ENCODE measurements around the gene CCDC192. TPM values are rescaled to one million over a fixed set of nuclear protein-coding genes. Genes with fewer than 3 reads are reported as not detected.

Gene CCDC192
- total RNA-seq, 1 donor: not detected

- no peaks in the 10 kb centered on the region for H3K9me3 ChIP-seq (ENCODE audit: low read depth, low read length)
- H3K27me3 ChIP-seq (ENCODE audit: insufficient read depth, low read length): no peaks in the 10 kb centered on the region
- H3K4me1 ChIP-seq (ENCODE audit: insufficient read depth, low read length): no peaks in the 10 kb centered on the region
- no peak overlapping the region for H3K4me3 ChIP-seq (ENCODE audit: low read length)
These were observed 148.8 kb downstream of the CCDC192 start for GRCh38 chr5:127851964-127852363.

DNA sequence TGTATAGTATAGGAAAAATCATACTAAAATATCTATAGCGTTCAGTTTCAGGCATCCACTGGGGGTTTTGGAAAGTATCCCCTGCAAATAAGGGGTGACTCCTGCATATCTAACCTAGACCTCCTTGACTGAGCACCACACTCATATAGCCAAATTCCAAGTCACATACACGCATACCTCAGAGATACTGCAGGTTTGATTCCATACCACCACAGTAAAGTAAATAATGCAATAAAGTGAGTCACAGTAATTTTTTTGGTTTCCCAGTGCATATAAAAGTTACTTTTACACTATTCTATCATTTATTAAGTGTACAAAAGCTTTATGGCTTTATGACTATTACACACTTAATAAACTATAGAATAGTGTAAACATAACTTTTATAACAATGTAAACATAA lies 151.3 kb downstream of the CCDC192 start:
- no peaks in the 10 kb centered on the region for H3K4me1 ChIP-seq (ENCODE audit: insufficient read depth, low read length)
- H3K27me3 ChIP-seq (ENCODE audit: insufficient read depth, low read length): no peaks in the 10 kb centered on the region
- no peaks in the 10 kb centered on the region for H3K9me3 ChIP-seq (ENCODE audit: low read depth, low read length)
- H3K4me3 ChIP-seq (ENCODE audit: low read length): no peak overlapping the region

- Histone ChIP-seq H3K9me3 (ENCODE audit: low read depth, low read length) (no peaks in the 10 kb centered on the region), H3K27me3 (ENCODE audit: insufficient read depth, low read length) (no peaks in the 10 kb centered on the region), H3K4me1 (ENCODE audit: insufficient read depth, low read length) (no peaks in the 10 kb centered on the region), H3K4me3 (ENCODE audit: low read length) (no peak overlapping the region)
These were observed 153.1 kb downstream of the CCDC192 start for GRCh38 chr5:127856292-127856691.

GRCh38 chr5:127858116-127858784 lies 155.1 kb downstream of the CCDC192 start:
- Histone ChIP-seq H3K9me3 (ENCODE audit: low read depth, low read length) (no peaks in the 10 kb centered on the region), H3K27me3 (ENCODE audit: insufficient read depth, low read length) (no peaks in the 10 kb centered on the region), H3K4me1 (ENCODE audit: insufficient read depth, low read length) (no peaks in the 10 kb centered on the region), H3K4me3 (ENCODE audit: low read length) (no peak overlapping the region)

- Histone ChIP-seq H3K9me3 (ENCODE audit: low read depth, low read length) (no peaks in the 10 kb centered on the region), H3K4me3 (ENCODE audit: low read length) (no peak overlapping the region), H3K27me3 (ENCODE audit: insufficient read depth, low read length) (no peaks in the 10 kb centered on the region), H3K4me1 (ENCODE audit: insufficient read depth, low read length) (no peaks in the 10 kb centered on the region)
These were observed 157.1 kb downstream of the CCDC192 start for GRCh38 chr5:127860291-127860690.

- Histone ChIP-seq H3K4me1 (ENCODE audit: insufficient read depth, low read length) (no peaks in the 10 kb centered on the region), H3K27me3 (ENCODE audit: insufficient read depth, low read length) (no peaks in the 10 kb centered on the region)
These were observed 160.0 kb downstream of the CCDC192 start for GRCh38 chr5:127863161-127863560.

DNA sequence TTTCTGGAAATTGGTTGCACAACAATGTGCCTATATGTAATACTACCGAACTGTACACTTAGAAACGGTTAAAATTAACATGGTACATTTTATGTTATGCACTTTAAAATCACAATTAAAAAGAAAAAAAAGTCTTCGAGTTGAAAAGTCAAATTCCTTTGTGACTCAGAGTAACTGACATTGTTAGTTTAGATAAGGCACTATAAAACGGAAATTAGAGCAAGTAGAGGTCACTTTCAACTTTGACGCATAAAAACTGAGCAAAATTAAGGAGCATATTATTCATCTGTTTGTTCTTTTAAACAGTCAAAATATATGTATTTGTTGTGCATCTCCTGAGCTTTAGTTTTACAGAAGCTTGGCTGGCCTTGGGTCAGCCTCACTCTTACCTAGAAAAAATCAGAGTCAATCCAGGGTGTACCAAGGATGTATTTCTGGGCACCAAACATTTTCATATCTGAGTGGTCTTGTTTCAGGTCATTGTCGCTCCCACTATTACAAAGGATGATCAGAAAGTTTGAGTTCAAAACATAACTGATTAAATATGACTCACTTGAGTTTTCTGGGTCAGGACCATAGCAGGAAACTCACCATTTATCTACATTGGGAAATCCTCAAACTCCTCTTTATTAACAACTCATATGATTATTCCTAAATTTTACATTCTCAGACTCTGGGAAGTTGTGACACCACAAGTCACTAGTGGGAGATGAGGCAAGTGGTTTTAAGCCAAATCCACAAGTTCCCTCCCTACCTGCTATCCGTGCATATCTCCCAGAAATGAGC lies 160.6 kb downstream of the CCDC192 start:
- Histone ChIP-seq H3K4me1 (ENCODE audit: insufficient read depth, low read length) (no peaks in the 10 kb centered on the region), H3K9me3 (ENCODE audit: low read depth, low read length) (no peaks in the 10 kb centered on the region), H3K4me3 (ENCODE audit: low read length) (no peak overlapping the region), H3K27me3 (ENCODE audit: insufficient read depth, low read length) (no peaks in the 10 kb centered on the region)

More at GRCh38 chr5:127863161-127863560, 160.0 kb downstream of the CCDC192 start:
- Histone ChIP-seq H3K9me3 (ENCODE audit: low read depth, low read length) (no peaks in the 10 kb centered on the region), H3K4me3 (ENCODE audit: low read length) (no peak overlapping the region)

DNA sequence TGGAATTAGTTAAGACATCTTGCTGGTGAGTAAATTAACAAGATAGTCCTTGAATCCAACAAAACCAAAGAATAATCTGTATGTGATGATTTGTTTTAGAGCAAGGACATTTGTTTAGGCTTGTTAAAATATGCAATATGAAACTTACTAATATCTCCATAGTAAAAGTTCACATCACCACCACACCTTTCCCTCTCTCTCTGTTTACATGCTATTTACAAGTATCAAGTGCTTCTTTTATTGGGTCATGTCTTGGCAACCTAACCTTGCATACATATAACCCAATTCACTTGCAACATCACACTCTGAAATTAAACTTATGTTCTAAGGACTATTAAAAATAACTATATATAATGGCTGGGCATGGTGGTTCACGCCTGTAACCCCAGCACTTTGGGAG lies 161.3 kb downstream of the CCDC192 start:
- H3K27me3 ChIP-seq (ENCODE audit: insufficient read depth, low read length): no peaks in the 10 kb centered on the region

DNA sequence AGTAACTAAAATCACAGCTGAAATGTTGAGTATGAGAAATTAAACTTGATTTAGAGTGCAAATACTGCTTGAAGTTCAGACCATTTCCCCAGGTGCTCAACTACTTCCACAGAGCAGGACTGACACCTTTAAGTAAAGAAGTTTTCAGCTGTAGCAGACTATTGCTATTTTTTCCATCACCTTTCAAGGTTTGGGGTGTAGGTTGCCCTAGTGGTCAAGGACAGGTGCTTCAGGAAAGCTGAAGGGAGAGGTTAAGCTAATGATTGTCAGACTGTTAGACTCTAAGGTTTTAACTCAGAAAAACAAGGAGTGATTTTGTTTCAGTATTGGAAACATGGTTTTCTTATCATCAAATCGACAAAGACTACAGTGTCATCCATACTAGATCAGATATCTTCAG lies 162.1 kb downstream of the CCDC192 start:
- no peak overlapping the region for H3K4me3 ChIP-seq (ENCODE audit: low read length)
- no peaks in the 10 kb centered on the region for H3K27me3 ChIP-seq (ENCODE audit: insufficient read depth, low read length)
- no peaks in the 10 kb centered on the region for H3K4me1 ChIP-seq (ENCODE audit: insufficient read depth, low read length)
- H3K9me3 ChIP-seq (ENCODE audit: low read depth, low read length): no peaks in the 10 kb centered on the region

More for the DNA sequence above, 161.3 kb downstream of the CCDC192 start:
- Histone ChIP-seq H3K9me3 (ENCODE audit: low read depth, low read length) (no peaks in the 10 kb centered on the region), H3K4me3 (ENCODE audit: low read length) (no peak overlapping the region), H3K4me1 (ENCODE audit: insufficient read depth, low read length) (no peaks in the 10 kb centered on the region)

GRCh38 chr5:127867022-127867783 lies 164.0 kb downstream of the CCDC192 start:
- Histone ChIP-seq H3K4me1 (ENCODE audit: insufficient read depth, low read length) (no peaks in the 10 kb centered on the region), H3K4me3 (ENCODE audit: low read length) (no peak overlapping the region), H3K27me3 (ENCODE audit: insufficient read depth, low read length) (no peaks in the 10 kb centered on the region), H3K9me3 (ENCODE audit: low read depth, low read length) (no peaks in the 10 kb centered on the region)

GRCh38 chr5:127870914-127871313 lies 167.7 kb downstream of the CCDC192 start:
- no peak overlapping the region for H3K4me3 ChIP-seq (ENCODE audit: low read length)
- no peaks in the 10 kb centered on the region for H3K4me1 ChIP-seq (ENCODE audit: insufficient read depth, low read length)
- H3K27me3 ChIP-seq (ENCODE audit: insufficient read depth, low read length): no peaks in the 10 kb centered on the region
- H3K9me3 ChIP-seq (ENCODE audit: low read depth, low read length): no peaks in the 10 kb centered on the region

DNA sequence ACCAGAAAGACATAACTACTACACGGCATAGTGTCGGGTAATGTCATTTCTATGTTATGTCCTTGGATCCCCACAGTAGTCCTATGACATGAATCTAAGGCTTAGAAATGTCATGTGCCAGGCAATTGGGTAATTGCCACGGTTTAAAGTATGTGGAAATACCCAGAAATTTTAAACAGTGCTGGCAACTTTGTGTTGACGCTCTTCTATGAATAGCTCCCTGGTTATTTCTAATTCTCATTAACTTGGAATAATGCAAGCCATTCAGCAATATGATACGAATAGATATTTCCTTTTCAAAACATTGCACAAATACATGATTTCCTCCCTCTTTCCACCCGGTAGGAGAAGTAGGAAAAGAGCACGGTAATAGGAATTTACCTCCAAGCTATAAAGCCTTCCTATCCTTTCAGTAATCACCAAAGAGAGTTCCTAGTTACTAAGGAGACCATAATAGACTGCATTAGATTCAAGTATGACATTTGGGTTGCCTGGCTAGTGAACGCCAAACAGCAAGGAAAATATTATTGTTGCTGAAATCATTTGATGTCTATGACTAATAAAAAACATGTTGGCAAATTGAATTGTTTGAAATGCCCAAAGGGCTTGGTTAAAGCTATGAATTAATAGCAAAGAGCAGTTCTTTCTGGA lies 168.4 kb downstream of the CCDC192 start:
- Histone ChIP-seq H3K4me1 (ENCODE audit: insufficient read depth, low read length) (no peaks in the 10 kb centered on the region), H3K9me3 (ENCODE audit: low read depth, low read length) (no peaks in the 10 kb centered on the region), H3K27me3 (ENCODE audit: insufficient read depth, low read length) (no peaks in the 10 kb centered on the region), H3K4me3 (ENCODE audit: low read length) (no peak overlapping the region)

DNA sequence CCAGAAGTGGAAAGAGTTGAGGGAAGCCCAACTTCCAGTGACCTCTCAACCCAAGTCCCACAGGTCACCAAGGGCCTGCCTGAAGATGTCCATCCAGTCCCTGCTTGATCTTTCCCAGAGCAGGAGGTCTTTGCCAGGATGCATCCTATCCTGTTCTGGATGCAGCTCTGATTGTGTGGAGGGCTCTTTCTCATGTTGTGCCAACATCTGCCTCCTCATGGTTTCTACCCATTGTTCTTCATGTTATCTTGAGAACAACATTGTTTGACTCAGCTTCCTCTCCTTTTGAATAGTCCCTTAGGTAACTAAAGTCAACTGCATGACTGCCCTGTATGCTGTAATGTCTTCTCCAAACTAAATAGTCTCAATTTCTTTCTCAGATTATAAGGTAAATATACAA lies 169.3 kb downstream of the CCDC192 start:
- no peaks in the 10 kb centered on the region for H3K4me1 ChIP-seq (ENCODE audit: insufficient read depth, low read length)
- H3K4me3 ChIP-seq (ENCODE audit: low read length): no peak overlapping the region
- H3K27me3 ChIP-seq (ENCODE audit: insufficient read depth, low read length): no peaks in the 10 kb centered on the region
- H3K9me3 ChIP-seq (ENCODE audit: low read depth, low read length): no peaks in the 10 kb centered on the region

DNA sequence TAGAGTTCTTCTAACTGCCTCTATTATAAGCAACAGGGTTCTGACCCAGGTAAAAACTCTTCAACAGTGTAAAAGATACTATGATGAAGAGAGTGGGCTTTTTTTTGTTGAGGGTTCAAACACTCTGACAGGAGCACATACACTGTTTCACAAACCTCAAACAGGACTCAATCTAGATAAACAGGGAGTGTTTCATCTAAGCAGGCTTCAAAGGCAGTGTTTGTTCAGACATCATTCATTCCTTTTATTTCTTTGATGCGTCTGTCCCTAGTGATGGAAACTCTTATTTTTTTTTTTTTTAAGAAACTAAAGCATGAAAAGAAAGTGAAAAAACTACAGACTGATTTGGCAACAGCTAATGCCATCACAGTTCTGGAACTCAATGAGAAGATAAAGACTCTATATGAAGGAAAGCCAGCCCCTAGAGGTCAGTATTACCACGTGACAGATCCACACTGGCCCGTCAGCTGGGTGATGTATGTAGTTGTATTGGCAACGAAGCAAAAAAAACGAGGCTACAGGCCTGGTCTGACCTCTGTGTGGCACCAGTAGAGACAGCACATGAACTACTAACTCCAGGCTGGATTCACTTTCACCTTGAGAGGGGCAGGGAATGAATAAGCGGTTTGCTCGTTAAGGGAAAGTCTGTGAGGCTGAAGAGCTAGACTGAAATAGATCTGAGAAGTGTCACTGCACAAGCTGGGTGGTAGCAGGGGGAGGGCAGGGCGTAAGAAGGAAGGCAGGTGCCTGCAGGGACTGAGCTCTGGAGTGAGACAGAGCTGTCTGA lies 172.2 kb downstream of the CCDC192 start:
- no peak overlapping the region for H3K4me3 ChIP-seq (ENCODE audit: low read length)
- no peaks in the 10 kb centered on the region for H3K4me1 ChIP-seq (ENCODE audit: insufficient read depth, low read length)
- no peaks in the 10 kb centered on the region for H3K27me3 ChIP-seq (ENCODE audit: insufficient read depth, low read length)
- H3K9me3 ChIP-seq (ENCODE audit: low read depth, low read length): no peaks in the 10 kb centered on the region

All from mononuclear cell (primary cell).